ENCODE results near the gene MYO7B.
"Not testable (repeated sequence)": the region's sequence is repeated elsewhere in the genome, so short reads cannot be mapped to it uniquely, and the experiment has no call there.

Gene MYO7B

DNA sequence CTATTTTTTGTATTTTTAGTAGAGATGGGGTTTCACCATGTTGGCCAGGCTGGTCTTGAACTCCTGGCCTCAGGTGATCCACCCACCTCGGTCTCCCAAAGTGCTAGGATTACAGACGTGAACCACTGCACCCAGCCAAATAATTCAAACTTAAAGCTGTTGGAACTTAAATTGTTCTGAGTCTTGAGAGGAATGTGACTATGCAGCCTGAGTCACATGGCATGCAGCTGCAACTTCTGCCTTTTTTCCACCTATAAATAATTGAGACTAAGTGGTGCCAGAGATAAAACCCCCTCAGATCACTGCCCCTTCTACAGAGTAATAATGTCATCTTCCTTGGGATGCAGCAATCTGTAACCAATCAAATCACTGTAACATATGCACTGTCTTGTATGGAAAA, 6.1 kb upstream of the MYO7B start:
- H3K36me3 ChIP-seq (ENCODE audit: control insufficient read depth, insufficient read depth, low read length); H2BK5ac ChIP-seq (ENCODE audit: low read length); DNase-seq; H3K27ac ChIP-seq (ENCODE audit: low read depth, low read length); H3K4me2 ChIP-seq (ENCODE audit: low read length); H3K56ac ChIP-seq (ENCODE audit: low read length); H3K4me3 ChIP-seq (ENCODE audit: low read length); H3K23ac ChIP-seq (ENCODE audit: low read length); H3K18ac ChIP-seq (ENCODE audit: low read length); H4K5ac ChIP-seq (ENCODE audit: low read length); H3K4ac ChIP-seq (ENCODE audit: low read depth, low read length); H3K9ac ChIP-seq (ENCODE audit: low read length); H4K8ac ChIP-seq (ENCODE audit: low read depth, low read length); H2BK15ac ChIP-seq (replicated peaks; ENCODE audit: low read depth); H2AK5ac ChIP-seq (ENCODE audit: low read length); H2BK120ac ChIP-seq (ENCODE audit: low read depth, low read length); H3K27me3 ChIP-seq (ENCODE audit: insufficient read depth, low read length, poor library complexity); H3K79me1 ChIP-seq (ENCODE audit: low read length): not testable (repeated sequence)
- WGBS (ENCODE audit: extremely low coverage, insufficient coverage, low lambda C conversion rate): no CpG with 5 or more reads among the region's 2 CpGs
- H3K79me2 ChIP-seq (ENCODE audit: control insufficient read depth, insufficient read depth, low read length): peaks cover 17% of the 10 kb centered on the region
- peaks cover 11% of the 10 kb centered on the region for H3K4me1 ChIP-seq (ENCODE audit: control insufficient read depth, low read depth, low read length)

DNA sequence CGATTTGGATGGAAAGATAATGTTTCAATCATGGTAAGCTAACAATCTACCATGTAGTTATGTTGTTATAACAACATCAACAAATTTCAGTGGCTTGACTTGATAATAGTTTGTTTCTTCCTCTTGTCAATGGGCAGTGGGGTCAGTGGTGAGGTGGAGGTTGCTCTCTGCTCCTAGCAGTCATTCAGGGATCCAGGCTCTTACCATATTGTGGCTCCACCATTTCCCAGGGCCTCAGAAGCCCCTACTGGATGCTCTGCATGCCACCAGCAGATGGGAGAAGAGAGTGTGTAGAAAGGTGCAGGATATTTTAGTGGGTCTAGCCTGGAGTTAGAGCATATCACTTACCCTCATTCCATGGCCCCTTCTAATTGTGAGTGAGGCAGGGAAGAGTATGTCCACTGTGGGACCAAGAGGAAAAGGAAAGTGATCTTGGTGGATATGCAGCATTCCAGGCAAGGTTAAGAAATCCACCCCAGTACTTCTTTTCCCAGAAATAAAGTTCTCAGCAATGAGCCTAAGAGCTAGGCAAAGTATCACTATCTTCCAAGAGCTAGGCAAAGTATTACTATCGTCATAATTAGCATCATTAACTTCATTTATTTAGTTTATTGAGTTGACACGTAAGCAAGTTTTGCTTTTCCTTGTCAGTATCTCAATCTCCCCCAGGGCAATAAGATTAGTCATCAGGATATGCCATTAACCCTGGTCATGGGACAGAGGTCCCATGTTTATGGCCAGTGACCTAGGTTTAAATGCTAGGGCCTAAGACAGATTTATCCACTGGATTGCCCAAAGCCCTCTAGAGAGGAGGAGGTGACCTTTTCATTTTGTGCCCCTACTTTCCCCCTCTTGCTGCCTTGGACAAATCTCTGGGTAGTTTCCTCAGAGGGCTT, 5.0 kb upstream of the MYO7B start:
- Histone ChIP-seq H3K4me3 (ENCODE audit: low read length) (no peak overlapping the region), H3K4me1 (ENCODE audit: control insufficient read depth, low read depth, low read length) (peaks cover 11% of the 10 kb centered on the region), H4K8ac (ENCODE audit: low read depth, low read length) (no peak overlapping the region), H2AK5ac (ENCODE audit: low read length) (no peak overlapping the region), H3K56ac (ENCODE audit: low read length) (no peak overlapping the region), H3K23ac (ENCODE audit: low read length) (no peak overlapping the region), H2BK5ac (ENCODE audit: low read length) (no peak overlapping the region), H3K4ac (ENCODE audit: low read depth, low read length) (no peak overlapping the region), H3K27ac (ENCODE audit: low read depth, low read length) (no peak overlapping the region), H3K18ac (ENCODE audit: low read length) (no peak overlapping the region), H3K36me3 (ENCODE audit: control insufficient read depth, insufficient read depth, low read length) (no peaks in the 10 kb centered on the region), H3K79me1 (ENCODE audit: low read length) (peaks cover under 1% of the 10 kb centered on the region), H3K4me2 (ENCODE audit: low read length) (no peak overlapping the region), H3K79me2 (ENCODE audit: control insufficient read depth, insufficient read depth, low read length) (peaks cover 7% of the 10 kb centered on the region), H4K5ac (ENCODE audit: low read length) (no peak overlapping the region), H2BK120ac (ENCODE audit: low read depth, low read length) (no peak overlapping the region), H2BK15ac (replicated peaks; ENCODE audit: low read depth) (no peak overlapping the region), H3K9ac (ENCODE audit: low read length) (no peak overlapping the region), H3K27me3 (ENCODE audit: insufficient read depth, low read length, poor library complexity) (no peaks in the 10 kb centered on the region)
- no CpG with 5 or more reads among the region's 3 CpGs for WGBS (ENCODE audit: extremely low coverage, insufficient coverage, low lambda C conversion rate)
- peak; percentile 52 for DNase-seq

DNA sequence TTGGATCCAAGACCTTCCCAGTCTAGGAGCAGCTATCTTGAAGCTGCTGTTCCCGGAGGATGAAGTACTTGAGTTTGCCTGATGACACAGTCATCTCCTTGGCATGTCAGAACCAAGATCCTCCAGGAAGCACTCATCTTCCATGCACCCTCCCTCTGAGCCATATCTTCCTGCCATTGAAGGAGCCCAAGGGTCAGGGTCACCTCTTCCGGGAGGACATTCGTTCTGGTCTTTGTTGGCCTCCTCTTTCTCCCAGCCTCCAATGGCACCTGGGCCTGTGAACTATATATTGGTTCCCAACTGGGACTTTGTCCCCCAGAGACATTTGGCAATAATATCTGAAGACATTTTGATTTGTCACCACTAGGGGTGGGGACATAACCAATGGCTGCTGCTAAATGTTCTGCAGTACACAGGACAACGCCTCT, 4.2 kb upstream of the MYO7B start:
- H3K36me3 ChIP-seq (ENCODE audit: control insufficient read depth, insufficient read depth, low read length): no peaks in the 10 kb centered on the region
- no peak overlapping the region for H2BK5ac ChIP-seq (ENCODE audit: low read length)
- no peak overlapping the region for H4K5ac ChIP-seq (ENCODE audit: low read length)
- no peak overlapping the region for H3K4ac ChIP-seq (ENCODE audit: low read depth, low read length)
- H4K8ac ChIP-seq (ENCODE audit: low read depth, low read length): no peak overlapping the region
- no peak overlapping the region for H3K23ac ChIP-seq (ENCODE audit: low read length)
- H3K79me2 ChIP-seq (ENCODE audit: control insufficient read depth, insufficient read depth, low read length): no peaks in the 10 kb centered on the region
- DNase-seq: no peak
- H3K27ac ChIP-seq (ENCODE audit: low read depth, low read length): no peak overlapping the region
- H2BK120ac ChIP-seq (ENCODE audit: low read depth, low read length): no peak overlapping the region
- no peak overlapping the region for H3K9ac ChIP-seq (ENCODE audit: low read length)
- H3K56ac ChIP-seq (ENCODE audit: low read length): no peak overlapping the region
- no peak overlapping the region for H3K18ac ChIP-seq (ENCODE audit: low read length)
- no CpG with 5 or more reads among the region's 4 CpGs for WGBS (ENCODE audit: extremely low coverage, insufficient coverage, low lambda C conversion rate)
- no peaks in the 10 kb centered on the region for H3K79me1 ChIP-seq (ENCODE audit: low read length)
- H2BK15ac ChIP-seq (replicated peaks; ENCODE audit: low read depth): no peak overlapping the region
- H3K27me3 ChIP-seq (ENCODE audit: insufficient read depth, low read length, poor library complexity): no peaks in the 10 kb centered on the region
- H3K4me2 ChIP-seq (ENCODE audit: low read length): no peak overlapping the region
- no peak overlapping the region for H2AK5ac ChIP-seq (ENCODE audit: low read length)
- no peak overlapping the region for H3K4me3 ChIP-seq (ENCODE audit: low read length)
- peaks cover 11% of the 10 kb centered on the region for H3K4me1 ChIP-seq (ENCODE audit: control insufficient read depth, low read depth, low read length)

DNA sequence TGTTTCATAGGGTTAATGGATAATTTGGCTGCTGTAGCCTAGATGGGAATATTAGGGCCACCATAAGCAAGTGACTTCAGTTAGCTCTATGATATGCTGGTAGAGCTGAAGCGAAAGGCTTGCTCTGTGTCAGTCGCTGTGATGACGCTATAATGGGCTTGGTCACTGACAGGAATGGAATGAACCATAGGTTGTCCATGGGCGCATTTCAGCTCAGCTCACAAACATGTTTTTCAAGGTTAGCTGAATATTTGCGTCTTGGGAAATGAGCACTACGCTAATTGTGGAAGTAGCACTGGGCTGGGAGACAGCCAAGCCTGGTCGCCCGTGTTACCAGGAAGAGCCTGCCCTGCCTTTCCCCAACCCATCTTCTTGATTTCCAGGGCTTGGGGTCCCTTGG, 3.2 kb upstream of the MYO7B start:
- H3K79me1 ChIP-seq (ENCODE audit: low read length): no peaks in the 10 kb centered on the region

DNA sequence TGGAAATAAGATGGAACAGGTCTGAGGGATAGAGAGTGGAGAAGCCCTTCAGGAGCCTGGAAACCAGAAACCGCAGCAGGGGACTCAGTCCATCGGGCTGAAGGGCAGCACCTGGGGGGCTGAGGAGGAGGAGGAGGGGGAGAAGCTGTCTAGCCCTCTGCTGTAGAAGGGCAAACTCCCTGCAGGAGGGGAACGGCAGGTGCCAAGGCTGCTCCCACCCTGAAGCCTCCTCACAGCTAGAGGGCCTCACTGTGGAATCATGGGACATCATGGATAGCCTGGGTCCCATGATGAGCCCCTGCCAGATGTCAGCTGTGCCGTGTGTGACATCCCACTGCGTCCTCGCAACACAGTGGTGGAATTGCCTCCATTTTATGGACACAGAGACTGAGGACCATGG, 435 bp downstream of the MYO7B start:
- Histone ChIP-seq H3K4me1 (ENCODE audit: control insufficient read depth, low read depth, low read length) (no peaks in the 10 kb centered on the region), H4K8ac (ENCODE audit: low read depth, low read length) (no peak overlapping the region), H3K36me3 (ENCODE audit: control insufficient read depth, insufficient read depth, low read length) (no peaks in the 10 kb centered on the region), H3K4me3 (ENCODE audit: low read length) (no peak overlapping the region), H3K4ac (ENCODE audit: low read depth, low read length) (no peak overlapping the region), H3K27me3 (ENCODE audit: insufficient read depth, low read length, poor library complexity) (no peaks in the 10 kb centered on the region), H3K56ac (ENCODE audit: low read length) (no peak overlapping the region), H3K4me2 (ENCODE audit: low read length) (no peak overlapping the region), H2BK5ac (ENCODE audit: low read length) (no peak overlapping the region), H3K18ac (ENCODE audit: low read length) (no peak overlapping the region), H4K5ac (ENCODE audit: low read length) (no peak overlapping the region), H3K9ac (ENCODE audit: low read length) (no peak overlapping the region), H3K79me2 (ENCODE audit: control insufficient read depth, insufficient read depth, low read length) (no peaks in the 10 kb centered on the region), H3K27ac (ENCODE audit: low read depth, low read length) (no peak overlapping the region), H3K79me1 (ENCODE audit: low read length) (no peaks in the 10 kb centered on the region), H2BK15ac (replicated peaks; ENCODE audit: low read depth) (no peak overlapping the region), H2AK5ac (ENCODE audit: low read length) (no peak overlapping the region), H3K23ac (ENCODE audit: low read length) (no peak overlapping the region), H2BK120ac (ENCODE audit: low read depth, low read length) (no peak overlapping the region)
- DNase-seq: no peak
- WGBS (ENCODE audit: extremely low coverage, insufficient coverage, low lambda C conversion rate): no CpG with 5 or more reads among the region's 6 CpGs

More for the DNA sequence above, 3.2 kb upstream of the MYO7B start:
- Histone ChIP-seq H2BK120ac (ENCODE audit: low read depth, low read length) (no peak overlapping the region), H3K56ac (ENCODE audit: low read length) (no peak overlapping the region), H3K23ac (ENCODE audit: low read length) (no peak overlapping the region), H4K5ac (ENCODE audit: low read length) (no peak overlapping the region), H3K27ac (ENCODE audit: low read depth, low read length) (no peak overlapping the region), H3K79me2 (ENCODE audit: control insufficient read depth, insufficient read depth, low read length) (no peaks in the 10 kb centered on the region), H2BK15ac (replicated peaks; ENCODE audit: low read depth) (no peak overlapping the region), H3K4me2 (ENCODE audit: low read length) (no peak overlapping the region), H3K4me1 (ENCODE audit: control insufficient read depth, low read depth, low read length) (peaks cover 8% of the 10 kb centered on the region), H3K9ac (ENCODE audit: low read length) (no peak overlapping the region), H3K4ac (ENCODE audit: low read depth, low read length) (no peak overlapping the region), H3K4me3 (ENCODE audit: low read length) (no peak overlapping the region), H3K36me3 (ENCODE audit: control insufficient read depth, insufficient read depth, low read length) (no peaks in the 10 kb centered on the region), H4K8ac (ENCODE audit: low read depth, low read length) (no peak overlapping the region), H3K27me3 (ENCODE audit: insufficient read depth, low read length, poor library complexity) (no peaks in the 10 kb centered on the region), H3K18ac (ENCODE audit: low read length) (no peak overlapping the region), H2AK5ac (ENCODE audit: low read length) (no peak overlapping the region), H2BK5ac (ENCODE audit: low read length) (no peak overlapping the region)
- no peak for DNase-seq
- no CpG with 5 or more reads among the region's 8 CpGs for WGBS (ENCODE audit: extremely low coverage, insufficient coverage, low lambda C conversion rate)
